Ishikawa (cell line): ENCODE results near the gene GCN1.

Source experiments
- YY1 ChIP-seq: IDR thresholded peaks from 2 replicates; pipeline ENCODE4 v1.6.1; 2012; ENCODE audit warnings: low read depth
- TF ChIP-seq, protein P1 (sequence below): IDR thresholded peaks from 2 replicates; pipeline ENCODE4 v1.6.1; 2012; ENCODE audit warnings: low read depth, mild to moderate bottlenecking

DNA sequence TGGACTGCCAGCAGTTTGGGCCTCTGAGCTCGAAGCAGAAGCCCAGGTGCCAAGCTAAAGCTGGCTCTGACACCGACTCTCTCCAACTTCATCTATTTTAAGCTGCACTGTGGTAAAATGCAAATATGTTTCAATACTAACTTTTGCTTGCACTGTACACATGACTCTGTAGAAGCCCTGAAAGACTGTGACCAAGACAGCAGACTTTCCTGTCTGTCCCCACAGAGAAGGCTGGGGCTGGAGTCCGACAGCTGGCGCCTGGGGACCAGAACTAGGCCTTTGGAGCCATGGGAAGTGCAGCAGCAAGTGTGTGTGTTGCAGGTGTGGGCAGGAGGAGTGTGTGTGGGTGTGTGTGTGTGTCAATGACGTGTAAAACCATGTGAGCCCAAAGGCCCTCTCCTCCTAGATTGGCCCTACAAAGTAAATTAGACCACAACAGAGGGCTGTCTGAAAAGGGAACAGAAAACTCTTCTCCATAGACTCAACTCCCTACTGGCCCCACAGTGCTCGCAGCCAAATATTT is 61.6 kb downstream of the GCN1 start:
- TF ChIP-seq, protein P1, sequence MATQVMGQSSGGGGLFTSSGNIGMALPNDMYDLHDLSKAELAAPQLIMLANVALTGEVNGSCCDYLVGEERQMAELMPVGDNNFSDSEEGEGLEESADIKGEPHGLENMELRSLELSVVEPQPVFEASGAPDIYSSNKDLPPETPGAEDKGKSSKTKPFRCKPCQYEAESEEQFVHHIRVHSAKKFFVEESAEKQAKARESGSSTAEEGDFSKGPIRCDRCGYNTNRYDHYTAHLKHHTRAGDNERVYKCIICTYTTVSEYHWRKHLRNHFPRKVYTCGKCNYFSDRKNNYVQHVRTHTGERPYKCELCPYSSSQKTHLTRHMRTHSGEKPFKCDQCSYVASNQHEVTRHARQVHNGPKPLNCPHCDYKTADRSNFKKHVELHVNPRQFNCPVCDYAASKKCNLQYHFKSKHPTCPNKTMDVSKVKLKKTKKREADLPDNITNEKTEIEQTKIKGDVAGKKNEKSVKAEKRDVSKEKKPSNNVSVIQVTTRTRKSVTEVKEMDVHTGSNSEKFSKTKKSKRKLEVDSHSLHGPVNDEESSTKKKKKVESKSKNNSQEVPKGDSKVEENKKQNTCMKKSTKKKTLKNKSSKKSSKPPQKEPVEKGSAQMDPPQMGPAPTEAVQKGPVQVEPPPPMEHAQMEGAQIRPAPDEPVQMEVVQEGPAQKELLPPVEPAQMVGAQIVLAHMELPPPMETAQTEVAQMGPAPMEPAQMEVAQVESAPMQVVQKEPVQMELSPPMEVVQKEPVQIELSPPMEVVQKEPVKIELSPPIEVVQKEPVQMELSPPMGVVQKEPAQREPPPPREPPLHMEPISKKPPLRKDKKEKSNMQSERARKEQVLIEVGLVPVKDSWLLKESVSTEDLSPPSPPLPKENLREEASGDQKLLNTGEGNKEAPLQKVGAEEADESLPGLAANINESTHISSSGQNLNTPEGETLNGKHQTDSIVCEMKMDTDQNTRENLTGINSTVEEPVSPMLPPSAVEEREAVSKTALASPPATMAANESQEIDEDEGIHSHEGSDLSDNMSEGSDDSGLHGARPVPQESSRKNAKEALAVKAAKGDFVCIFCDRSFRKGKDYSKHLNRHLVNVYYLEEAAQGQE: no peak
- no peak for TF ChIP-seq YY1
